RPMI7951 (cell line): ENCODE measurements around the gene ASPSCR1. TPM values are rescaled to one million over a fixed set of nuclear protein-coding genes. Genes with fewer than 3 reads are reported as not detected.
A peak's percentile ranks its signal among the peaks of the same experiment; 100 is the strongest.

Experiments
- DNase-seq: peaks from one replicate; pipeline ENCODE4 v3.0.0-alpha.2; 2012; ENCODE audit warnings: low read depth
- total RNA-seq: library from RNA; depleted of rRNA; stranded (reverse); fragments of >200 nt; shearing (Covaris generic); gene quantifications from 2 replicates; pipeline ENCODE4 v1.2.3, GENCODE V29; 2014

The ASPSCR1 gene
- total RNA-seq, 1 experiment from 2014 or later: 18.1 TPM

- DNase-seq: no peak
Measured at GRCh38 chr17:82055023-82055964, 77.9 kb downstream of the ASPSCR1 start.

GRCh38 chr17:82055965-82056728 is 78.7 kb downstream of the ASPSCR1 start:
- DNase-seq: no peak

DNA sequence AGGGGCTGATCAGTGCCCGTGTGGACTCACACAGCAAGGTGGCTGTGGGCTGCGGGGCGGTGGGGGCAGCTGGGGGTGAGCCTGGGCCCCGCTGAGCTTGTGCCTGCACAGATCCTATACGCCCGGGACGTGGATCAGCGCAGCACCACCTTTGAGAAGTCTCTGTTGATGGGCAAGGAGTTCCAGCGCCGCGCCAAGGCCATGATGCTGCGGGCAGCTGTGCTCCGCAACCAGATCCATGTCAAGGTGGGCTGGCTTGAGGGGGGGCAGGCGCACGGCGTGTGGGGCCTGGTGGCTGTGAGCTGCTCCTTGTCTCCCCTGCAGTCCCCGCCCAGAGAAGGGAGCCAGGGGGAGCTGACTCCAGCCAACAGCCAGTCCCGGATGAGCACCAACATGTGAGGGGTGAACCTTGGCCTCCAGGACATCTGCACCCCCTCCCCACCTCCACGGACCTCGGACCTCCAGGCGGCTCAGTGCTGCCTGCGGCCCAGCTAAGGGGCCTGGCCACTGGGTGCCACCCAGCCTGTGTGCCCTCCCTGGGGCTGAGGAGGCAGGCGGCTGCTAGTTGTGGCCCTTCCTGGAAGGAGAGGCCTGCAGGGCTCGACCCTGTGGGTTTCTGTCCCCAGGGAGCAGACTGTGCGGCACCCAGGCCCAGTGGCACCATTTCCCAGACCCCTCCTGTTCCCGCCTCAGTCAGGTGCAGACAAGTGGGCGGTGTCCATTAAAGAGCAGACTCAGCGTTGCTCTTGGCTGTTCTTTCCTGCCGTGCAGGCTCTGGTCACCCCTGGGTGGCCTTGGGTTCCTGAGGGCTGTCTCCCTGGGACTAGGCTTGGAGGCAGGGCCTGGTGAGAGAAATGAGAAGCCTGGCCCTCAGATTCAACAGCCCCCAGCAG is 79.5 kb downstream of the ASPSCR1 start:
- DNase-seq: no peak

DNA sequence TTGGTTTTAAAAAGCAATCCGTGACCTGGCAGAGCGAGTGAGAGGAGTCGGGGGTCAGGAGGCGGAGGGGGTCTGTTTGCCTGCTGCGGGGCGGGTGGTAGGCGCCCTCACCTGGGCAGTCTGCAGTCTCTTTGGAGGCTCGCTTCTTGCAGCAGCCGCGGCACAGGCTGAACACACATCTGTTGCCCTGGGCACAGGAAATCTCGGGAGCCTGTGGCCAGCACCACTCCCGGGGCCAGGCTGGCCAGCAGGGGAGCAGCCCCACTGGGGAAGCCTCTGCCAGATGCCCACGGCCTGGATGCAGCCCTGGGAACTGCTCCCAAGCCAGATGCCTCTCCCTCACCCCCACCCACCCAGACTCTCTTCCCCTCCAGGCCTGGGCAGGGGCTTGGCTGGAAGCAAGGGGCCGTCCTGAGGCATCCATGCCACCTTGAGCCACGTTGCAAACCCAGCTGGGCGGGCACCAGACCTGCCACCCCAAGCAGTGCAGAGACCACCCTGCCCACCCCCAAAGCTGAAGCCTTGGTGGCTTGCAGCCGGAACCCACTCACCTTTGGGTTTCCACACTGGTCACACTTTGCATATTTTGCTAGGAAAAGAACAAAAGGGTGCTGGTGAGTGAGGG is 80.9 kb downstream of the ASPSCR1 start:
- no peak for DNase-seq

DNA sequence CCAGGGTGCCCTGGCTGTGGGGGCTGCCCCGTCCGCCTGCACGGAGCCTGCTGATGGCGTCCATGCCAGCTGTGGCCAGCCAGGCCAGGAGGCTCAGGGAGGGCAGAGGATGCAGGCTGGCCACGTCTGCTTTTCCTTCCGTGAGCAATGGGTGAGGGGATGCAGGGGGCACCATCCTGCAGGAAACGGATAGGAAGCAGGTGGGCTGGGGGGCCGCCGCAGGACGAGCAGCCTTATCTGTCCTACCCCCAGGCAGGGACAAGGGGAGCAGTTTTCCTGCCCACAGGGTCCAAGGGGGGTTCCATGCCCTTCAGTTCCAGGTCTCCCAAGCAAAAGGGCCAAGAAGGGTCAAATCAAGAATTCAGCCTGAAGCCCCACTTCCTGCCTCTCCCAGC is 81.4 kb downstream of the ASPSCR1 start:
- DNase-seq: no peak

GRCh38 chr17:82059272-82060000 is 82.0 kb downstream of the ASPSCR1 start:
- DNase-seq: no peak

DNA sequence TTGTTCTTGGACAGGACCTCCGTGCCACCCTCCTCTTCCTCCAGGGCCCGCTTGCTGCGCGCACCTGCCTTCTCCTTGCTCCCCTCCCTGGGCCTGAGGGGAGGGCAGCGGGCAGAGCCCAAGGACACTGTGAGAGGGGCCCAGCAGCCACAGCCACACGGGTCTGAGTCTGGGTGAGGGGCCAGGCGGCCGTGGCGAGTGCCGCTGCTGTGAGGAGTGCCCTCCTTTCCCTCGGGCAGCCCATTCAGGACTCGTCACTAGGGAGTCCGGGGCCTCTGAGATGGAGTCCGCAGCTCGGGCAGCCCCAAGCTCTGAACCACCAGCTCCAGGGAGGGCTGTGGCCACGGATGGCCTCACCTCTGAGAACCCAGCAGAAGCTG is 82.6 kb downstream of the ASPSCR1 start:
- DNase-seq: no peak

DNA sequence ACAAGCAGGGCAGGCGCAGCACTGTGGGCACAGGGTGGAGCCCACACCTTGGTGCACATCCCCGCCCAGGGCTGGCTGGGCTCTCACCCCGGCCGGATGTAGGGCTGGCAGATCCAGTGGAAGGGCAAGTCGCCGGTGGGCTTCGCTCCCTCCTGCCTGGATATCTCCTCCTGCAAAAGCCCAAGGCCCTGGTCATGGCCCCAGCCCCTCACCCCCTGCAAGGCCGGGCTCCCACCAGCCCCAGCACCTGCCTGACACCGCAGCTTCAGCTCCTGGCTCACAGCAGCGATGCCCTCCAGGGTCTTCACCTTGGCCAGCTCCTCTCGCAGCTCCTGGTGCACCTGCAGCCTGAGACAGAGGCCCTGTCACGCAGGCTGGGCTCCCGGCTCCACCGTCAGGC is 83.2 kb downstream of the ASPSCR1 start:
- DNase-seq: no peak

- DNase-seq: no peak
Measured at GRCh38 chr17:82061047-82061925, 83.9 kb downstream of the ASPSCR1 start.

DNA sequence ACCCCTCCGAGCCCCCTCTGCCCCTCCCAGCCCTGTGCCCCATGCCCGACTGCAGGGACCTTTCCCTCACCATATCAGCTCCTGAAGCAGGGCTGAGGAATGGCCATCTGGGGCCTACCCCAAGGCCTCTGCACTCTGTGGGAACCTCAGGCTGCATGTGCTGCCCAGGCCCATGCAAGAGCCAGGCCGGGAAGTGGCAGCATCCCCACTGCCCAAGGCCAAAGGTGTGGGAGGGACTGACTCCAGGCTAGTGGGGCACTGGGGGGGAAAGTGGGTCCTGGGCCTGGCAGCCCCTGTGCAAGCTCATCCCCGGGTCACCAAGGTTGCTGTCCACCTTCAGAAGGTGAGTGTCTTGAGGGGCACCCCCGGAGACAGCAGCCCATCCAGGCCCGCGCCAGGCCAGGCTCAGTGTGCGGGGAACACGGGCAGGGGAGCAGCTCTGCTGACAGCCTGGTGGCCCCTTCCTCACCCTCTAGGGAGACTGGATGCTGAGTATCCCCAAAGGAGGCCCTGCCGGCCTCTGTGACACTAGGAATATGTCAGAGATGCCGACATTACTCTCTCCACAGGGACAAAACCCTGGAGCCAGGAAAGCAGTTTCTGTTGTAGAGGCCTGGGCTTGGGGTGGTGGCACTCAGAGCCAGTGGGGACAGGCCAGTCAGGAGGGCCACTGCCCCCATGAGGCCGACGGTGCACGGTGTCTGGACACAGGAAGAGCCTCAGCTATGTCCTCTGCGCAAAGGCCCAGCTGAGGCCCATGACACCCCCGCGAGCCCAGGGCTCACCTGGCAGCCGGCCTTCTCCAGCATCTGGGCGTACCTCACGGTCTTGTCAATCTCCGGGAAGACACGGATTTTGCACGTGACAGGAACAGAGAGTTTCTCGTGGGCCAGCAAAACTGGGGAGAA is 84.9 kb downstream of the ASPSCR1 start:
- DNase-seq: no peak

DNA sequence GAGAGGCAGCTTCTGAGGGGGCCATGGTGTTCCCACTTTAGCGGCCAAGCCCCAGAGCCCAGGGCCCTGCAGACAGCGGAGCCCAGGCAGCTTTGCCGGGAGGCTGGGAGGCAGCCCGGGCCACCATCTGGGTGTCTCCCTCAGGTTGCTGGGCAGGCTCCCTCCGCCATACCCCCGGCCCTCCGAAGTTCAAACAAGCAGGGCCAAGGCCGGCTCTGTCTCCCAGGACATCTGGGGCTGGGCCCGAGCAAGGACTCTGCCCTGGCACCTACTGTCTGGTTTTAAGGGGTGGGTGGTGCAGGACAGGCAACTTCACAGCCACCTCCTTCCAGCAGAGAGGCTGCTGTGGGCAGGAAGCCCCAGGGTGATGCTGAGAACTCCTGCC is 85.5 kb downstream of the ASPSCR1 start:
- DNase-seq: no peak

DNA sequence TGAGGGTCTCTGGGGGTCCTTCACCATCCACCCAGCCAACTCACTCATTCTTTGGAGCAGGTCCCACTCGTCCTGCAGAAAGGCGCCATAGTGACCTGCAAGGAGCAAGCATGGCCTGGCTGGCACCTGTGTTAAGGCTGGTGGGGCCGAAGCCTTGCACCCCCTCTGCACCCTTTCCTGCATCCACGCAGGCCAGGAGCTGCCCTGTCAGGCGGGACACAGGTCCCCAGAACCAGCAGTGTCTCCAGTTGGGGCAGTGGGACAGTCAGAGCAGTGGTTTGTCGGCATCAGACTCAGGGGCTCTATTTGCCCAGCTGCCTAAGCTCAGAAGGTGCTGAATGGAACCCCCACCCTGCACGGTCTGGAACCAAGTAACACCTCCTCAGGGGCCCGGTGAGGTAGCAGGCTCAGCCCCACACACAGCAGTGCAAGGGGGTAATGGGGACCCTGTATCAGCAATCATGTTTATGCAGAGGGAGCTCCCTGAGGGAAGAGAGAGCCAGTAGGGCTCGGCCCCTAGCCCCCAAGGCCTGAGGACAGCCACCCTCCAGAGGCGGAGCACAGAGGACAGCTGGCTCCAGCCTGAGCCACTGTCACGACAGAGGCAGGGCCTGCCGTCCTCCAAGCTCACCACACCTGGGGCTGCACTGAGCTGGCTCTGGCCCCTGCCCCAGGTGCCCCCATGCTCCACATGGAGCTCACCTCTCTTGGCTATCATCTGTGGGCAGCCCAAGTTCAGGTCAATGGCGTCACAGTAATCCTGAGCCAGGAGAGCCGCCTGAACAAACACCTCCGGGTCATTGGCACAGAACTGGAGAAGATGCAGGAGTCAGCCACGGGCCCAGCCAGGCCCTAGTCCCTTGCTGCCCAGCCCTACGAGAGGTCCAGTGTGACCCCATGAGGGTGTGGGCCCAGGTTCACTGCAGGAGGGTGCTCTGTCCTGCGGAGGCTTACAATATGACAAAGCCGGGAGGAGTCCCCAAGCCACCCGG is 86.3 kb downstream of the ASPSCR1 start:
- no peak for DNase-seq

DNA sequence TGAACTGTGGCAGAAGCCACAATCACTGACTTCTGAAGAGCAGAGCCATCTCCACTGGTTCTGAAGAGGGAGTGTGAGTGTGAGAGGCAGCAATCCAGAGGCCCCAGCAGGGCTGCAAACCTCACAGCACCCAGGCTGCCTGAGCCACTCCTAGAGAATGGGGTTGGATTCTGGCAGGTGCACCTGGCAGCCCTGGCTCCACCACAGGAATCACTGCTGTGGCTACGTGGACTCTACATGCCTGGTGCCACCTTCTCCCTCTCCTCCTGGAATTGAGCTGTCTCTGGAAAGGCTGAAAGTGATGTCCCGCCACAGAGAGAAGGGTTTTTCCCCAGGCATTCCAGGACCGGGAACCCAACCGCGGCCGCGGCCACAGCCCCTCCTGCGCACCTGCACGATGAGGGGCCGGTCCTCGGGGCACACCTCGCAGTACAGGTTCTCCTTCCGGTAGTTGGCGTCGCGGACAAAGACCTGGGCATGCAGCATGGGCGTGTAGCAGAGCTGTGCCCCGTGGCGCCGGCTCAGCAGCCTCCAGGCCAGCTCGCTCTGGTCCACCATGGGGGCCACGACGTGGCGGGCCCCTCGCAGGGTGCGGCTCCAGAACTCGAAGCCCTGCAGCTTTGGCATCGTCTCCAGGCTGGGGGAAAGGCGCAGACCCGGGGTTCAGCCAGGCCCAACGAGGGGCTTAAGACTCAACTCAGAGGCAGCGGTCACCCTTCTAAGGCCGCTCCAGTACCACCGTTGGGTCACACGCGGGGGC is 87.2 kb downstream of the ASPSCR1 start:
- DNase-seq: no peak

DNA sequence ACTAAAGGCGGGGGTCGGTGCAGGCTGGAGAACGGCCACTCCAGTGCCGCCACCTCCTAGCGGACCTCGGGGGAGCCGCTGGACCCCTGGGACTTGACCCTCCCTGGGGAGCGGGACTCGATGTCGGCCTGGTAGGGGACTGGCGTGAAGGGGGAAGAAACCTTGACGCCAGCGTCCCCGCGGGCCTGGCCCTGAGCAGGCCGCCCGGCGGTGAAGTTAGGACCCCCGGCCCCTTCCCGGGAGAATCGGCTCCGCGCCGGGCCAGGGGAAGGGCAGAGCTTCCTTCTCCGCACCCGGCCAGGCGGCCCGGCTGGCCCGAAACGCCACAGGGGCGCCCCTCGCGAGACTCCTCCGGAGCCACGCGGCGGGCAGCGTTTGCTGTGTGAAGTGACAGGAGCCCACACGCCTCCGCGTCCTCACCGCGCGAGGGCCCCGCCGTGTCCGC is 87.8 kb downstream of the ASPSCR1 start:
- DNase-seq: peak; percentile 23

GRCh38 chr17:82065638-82066303 is 88.3 kb downstream of the ASPSCR1 start, which contains the start of gene DUS1L:
DUS1L (minus strand) TSS chr17:82065804; CDS start chr17:82065059, 745 bp downstream.
- DNase-seq: peak; percentile 43
